HG02870 (cell line): ENCODE data around the gene FKBP9.
A peak's percentile ranks its signal among the peaks of the same experiment; 100 is the strongest.
"Not testable (repeated sequence)": the region's sequence is repeated elsewhere in the genome, so short reads cannot be mapped to it uniquely, and the experiment has no call there.

ENCODE experiments used
- ATAC-seq: cut with Tn5 transposase; IDR thresholded peaks from one replicate; pipeline ENCODE4 v1.9.1; 2021; ENCODE audit warnings: mild to moderate bottlenecking, moderate library complexity; ENCODE audit not compliant: unreplicated experiment

FKBP9 gene

DNA sequence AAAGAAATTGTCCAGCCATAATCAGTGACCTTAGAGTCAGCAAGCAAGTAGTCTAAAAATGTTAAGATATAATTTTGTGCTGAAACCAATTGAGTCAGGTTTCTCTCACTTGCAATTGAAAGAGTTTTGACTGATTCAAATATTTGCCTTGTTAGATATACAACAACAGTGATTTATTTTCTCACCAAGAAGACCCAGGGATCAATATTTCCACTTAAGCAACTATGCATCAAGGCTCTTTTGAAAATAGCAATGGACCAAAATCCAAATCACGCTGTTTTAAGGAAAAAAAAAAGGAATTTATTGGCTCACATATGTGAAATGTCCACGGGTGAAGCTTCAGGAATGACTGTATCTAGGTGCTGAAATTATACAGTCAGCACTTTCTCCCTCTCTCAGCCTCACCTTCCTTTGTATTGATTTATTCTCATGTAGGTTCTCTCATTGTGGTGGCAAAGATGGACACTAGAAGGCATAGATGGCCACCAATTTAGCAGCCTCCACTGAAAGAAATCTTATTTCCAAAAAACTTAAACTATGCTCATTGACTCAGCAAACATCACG, 9.7 kb upstream of the FKBP9 start:
- ATAC-seq = no peak

DNA sequence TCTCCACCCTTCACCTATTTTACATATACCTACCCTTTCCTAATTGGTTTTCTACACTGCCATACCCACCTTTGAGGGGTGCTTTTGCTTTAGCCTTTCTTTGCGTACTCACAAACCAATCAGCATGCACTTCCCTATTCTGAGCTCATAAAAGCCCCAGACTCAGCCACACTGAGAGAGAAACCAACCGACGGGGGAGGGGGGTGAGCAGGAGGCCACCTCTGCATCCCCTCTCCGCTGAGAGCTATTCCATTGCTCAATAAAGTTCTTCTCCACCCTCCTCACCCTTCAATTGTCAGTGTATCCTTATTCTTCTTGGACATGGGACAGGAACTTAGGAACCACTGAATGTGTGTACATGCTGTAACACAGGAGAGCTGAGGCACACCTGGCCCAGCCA, 9.0 kb upstream of the FKBP9 start:
- ATAC-seq = no peak

DNA sequence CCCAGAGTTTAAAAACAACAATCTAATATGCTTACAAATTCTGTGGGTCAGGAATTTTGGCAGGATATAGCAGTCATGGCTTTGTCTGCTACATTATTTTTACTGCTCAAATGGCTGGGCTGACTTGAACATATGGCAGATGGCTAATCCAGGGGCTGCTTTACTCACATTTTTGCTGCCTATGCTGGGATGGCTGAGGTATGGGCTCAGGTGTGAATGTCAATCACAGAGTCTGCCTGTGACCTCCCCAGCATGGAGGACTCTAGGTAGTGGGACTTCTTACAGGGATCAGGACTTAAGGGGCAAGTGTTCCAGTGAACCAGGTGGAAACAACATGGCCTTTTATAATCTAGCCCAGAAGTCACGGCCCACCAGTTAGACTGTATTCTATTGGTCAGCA, 4.4 kb upstream of the FKBP9 start:
- ATAC-seq = no peak

DNA sequence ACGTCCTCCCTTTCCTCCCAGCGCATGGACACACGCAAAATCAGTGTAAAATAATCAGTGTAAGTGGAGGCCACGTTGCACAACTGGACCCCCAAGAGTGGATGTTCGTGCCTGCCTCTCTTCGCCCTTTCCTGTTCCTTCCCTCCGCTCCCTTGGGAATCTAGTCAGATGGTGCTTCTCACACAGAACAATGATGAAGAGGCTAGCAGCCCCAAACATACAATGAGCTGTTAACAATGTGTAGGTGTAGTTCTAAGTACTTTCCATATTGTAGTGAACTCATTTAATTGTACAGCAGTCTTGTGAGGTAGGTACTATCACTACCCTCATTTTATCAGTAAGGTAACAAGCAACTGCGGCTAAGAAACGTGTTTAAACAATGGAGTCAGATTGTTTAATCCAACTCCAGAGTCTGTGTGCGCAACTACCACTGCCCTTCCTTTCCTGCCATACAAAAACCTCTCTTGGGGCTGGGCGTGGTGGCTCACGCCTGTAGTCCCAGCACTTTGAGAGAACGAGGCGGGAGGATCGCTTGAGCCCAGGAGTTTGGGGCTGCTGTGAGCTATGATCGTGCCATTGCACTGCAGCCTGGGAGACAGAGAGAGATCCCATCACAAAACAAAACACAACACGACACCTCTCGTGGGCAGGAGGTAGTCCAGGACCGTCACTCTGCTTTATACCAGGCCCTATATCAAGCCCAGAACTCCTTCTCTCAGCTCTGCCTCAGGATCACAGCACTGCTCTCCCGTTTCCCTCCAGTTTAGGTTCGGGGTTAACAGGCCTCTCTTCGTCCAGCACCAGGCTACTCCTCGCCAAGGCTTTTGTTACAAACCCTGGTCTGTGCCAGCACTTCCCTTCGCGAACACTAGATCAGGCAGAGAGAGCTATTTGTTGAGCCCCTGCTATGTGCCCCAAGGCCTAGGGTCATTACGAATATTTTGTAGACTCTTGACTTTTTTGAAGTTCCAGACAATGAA, 1.1 kb downstream of the FKBP9 start:
- no peak for ATAC-seq

DNA sequence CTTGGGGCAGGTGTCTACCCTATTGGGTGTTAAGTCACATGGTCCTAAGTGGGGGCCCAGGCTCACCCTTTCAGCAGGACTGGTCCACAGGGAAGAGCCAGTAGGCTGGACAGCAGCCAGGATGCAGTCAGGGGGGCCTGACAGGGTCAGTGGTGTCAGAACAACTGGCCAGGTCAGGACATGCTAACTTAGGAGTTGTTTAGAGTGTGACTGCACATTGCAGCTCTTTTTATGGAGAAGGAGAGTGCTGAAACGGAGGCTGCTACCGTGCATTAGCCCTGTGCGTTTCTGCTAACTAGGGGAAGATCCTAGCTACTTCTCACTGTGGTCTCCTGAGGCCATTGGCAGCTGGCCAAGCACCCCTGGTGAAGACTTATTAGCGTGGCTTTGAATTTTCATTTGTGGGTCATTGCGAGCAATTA, 6.7 kb downstream of the FKBP9 start:
- ATAC-seq = not testable (repeated sequence)

DNA sequence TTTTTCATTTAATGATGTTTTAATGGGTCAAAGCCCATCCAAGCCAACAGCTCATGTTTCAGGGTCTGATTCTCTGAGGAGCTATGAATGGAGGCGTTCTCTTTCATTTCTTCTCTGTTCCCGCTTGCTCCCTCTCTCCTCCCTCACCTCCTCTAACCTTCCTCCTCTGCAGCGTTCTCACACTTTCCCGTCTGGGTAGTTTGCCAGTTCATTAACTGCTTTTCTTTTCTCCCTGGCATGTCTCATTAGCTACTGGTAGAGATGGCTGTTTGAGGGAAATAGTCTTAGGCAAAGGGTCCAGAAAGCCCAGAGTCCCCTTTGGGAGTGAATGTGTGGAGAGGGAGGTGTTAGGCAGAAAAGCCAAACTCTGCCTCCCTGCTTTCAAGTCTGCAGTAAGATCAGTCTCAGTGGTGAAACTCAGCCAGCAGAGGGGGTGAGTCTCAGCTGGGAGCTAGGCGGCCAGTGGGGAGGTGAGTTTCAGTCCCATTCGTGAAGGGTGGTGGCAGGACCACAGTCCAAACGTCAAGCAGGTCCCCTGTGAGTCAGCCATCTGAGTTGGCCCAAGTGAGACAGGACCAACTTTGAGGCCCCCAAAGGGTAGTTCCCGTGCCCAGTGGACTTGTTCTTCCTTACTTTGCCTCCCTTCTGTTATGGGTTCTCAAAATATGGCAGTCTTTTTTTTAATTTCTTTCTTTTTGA, 7.4 kb downstream of the FKBP9 start:
- peak; percentile 98 for ATAC-seq

DNA sequence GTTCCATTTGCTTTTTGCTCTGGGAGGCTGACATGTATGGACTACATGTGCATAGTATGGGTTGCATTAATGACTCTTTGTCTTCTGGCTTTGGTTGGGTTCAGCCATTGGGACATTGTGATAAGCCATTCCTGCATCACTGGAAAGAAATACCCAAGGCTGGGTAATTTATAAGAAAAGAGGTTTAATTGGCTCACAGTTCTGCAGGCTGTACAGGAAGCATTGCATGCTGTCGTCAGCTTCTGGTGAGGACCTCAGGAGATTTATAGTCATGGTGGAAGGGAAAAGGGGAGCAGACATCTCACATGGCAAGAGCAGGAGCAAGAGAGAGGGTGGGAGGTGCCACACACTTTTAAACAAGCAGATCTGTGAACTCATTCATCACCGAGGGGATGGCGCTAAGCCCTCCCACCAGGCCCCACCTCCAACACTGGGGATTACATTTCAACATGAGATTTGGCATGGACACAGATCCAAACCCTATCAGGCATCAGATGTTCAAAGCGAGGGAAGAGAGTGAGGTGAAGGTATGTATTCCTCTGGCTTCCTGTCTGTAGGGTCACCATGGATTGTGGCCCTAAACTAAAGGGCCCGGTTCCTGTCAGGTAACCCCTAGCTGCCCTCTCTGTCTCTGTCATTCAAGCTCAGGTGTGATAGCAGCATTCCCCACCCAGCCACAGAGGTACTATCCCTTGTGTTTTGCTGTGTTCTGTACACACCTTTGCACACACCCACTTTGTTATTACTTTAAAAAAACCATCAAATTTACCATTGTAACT, 9.4 kb downstream of the FKBP9 start:
- ATAC-seq = not testable (repeated sequence)

DNA sequence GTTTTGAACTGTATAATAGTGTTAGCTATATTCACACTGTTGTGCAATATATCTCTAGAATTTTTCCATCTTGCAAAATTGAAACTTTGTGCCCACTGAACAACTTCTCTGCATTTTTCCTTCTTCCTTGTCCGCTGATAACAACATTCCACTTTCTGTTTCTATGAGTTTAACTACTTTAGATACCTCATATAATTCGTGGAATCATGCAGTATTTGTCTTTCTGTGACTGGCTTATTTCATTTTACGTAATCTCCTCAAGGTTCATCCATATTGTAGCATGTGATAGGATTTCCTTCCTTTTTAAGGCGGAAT, 10.0 kb downstream of the FKBP9 start:
- ATAC-seq = not testable (repeated sequence)

DNA sequence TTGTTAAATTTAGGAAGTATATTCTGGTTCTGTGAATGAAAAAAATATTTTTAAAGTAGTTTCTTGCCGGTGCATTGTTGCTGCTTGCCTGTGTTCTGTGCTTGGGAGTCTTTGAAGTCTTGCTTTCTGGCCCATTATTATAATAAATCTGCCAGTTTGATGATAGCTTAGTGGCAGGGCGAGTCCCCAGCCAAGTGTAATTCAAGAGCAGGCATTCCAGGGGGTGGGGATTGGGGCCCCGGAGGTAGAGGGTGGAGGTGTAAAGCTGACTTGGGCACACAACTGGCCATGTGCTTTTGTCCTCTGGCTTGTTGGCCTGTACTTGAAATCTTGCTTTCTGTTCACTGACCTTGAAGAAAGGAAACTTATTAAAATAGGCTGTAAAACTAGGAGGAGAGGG, 14.7 kb downstream of the FKBP9 start:
- ATAC-seq = not testable (repeated sequence)

DNA sequence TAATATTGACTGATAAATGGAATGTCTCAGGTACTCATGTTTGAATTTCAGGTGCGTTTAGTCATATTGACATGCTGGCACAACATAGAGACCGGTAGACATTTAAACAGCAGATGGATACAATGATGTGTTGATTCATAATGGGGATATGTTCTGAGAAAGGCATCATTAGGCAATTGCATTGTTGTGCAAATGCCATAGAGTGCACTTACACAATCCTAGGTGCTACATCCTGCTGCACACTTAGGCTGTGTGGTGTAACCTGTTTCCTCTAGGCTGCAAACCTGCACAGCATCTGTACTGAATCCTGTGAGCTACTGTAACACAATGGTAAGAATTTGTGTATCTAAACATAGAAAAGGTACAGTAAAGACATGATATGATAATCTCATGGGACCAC, 19.9 kb downstream of the FKBP9 start:
- not testable (repeated sequence) for ATAC-seq

DNA sequence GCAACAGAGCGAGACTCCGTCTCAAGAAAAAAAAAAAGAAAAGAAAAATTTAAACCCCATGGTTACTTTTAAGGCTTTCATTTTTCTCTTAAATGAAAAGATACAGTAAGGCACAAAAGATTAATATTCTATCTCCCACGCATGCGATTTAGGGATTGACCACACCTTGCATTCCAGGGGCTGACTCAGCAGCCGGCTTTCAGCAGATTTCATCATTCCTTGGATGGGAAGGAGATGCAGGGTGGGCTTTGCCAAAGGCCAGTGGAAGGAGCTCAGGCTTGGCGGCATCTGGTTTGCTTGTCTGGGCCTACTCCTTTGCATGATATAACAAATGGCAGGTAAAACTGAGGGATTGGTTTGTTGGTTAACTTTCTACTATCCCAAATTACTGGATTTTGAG, 22.0 kb downstream of the FKBP9 start:
- not testable (repeated sequence) for ATAC-seq

DNA sequence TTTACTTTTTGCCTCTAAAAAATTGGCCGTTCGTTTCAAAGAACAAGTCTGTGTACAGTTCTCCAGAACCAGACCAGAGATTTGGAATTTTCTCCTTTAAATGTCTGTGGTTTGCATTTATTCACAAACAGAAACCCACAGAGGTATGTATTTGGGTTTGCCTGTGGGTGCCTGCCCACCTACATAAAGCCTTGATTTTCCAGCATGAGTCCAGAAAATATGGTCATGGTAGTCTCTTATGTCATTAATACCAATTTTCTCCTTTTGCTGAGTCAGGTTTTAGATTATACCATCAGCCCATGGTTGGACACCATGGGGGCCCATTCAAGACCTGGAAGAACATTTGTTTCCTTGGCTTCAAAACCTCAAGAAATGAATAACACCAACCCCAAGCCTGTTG, 22.7 kb downstream of the FKBP9 start:
- ATAC-seq = not testable (repeated sequence)

DNA sequence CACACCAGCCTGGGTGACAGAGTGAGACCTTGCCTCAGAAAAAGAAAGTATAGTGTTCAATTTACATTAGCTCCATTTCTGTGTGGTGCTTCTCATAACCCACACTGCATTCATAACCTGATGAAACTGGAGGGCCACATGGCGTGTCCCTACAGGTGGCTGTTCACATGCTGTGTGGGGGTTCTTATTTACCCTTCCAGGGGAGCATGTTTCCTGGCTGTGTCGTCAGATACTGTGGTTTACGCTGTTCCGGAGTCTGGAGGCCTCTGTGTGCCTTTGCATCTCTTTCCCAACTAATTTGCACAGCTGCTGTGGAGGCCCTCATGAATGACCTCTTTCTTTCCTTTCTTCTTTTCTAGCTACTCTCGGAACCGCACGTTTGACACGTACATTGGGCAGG, 30.9 kb downstream of the FKBP9 start:
- ATAC-seq = peak; percentile 60

DNA sequence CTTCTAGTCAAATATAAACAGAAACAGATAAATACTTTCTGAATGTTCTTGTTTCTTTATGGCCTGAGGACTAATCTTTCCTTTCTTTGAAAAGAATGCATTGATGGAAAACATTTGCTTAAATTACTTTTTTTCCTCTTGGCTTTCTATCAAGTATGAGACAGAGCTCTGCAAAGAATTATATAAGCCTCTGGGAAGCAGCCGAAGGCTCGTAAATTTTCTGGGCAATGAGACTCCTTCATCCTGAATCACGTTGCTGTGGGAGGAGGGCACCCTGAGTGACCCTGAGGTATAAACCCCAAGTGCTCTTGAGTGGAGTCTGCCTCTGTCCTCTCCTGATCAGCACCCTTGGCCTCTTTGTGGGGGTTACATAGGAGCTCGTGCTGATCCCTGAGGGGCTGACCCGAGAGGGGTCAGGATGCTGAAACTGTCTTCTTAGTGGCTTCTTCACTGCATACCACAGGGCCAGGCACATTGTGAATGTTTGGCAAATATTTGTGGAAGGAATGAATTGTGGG, 33.9 kb downstream of the FKBP9 start:
- not testable (repeated sequence) for ATAC-seq

DNA sequence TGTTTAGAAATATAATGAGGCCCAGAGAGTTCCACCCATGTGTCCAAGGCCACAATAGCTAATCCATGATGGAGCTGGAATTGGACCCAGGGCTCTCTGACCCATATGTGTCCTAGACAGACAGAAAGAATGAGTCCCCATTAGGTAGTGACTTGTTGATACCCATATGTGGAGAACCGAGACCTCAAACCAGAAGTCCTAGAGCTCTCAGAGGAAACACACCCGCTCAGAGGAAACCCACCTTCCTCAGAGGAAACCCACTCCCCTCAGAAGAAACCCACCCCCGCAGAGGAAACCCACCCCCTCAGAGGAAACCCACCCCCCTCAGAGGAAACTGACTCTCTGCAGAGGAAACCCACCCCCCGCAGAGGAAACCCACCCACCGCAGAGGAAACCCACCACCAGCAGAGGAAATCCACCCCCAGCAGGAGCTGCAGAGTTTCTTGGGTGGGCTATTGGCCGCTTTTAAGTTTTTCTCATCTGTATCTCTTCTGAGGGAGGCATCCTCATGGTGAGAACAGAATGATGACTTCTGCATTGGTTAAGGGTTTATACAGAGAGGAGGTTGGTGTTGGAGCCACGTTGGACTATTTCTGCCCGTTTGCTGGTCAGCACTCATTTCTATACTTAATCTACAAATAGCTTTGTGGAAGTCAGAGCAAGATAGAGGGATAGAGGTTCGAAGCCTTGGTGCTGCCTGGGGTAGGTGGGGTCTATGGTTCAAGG, 34.9 kb downstream of the FKBP9 start:
- ATAC-seq = not testable (repeated sequence)

DNA sequence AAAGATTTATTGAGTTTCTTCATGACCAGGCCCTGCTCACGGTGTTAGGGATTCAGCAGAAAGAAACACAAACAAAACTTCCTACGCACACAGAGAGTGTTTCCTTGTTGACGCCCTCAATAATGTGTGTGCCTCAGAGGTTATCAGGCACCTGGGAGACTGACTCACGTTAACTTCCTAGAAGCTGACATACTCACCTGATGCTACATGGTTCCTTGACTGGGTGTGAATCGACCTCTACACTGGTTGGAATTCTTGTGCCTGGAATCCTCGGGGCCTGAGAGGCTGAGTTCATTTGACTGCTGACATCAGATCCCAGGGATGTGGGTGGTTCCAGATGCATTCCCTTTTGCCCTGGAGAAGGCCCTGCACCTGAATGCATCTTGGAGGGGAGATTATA, 35.5 kb downstream of the FKBP9 start:
- ATAC-seq = not testable (repeated sequence)

DNA sequence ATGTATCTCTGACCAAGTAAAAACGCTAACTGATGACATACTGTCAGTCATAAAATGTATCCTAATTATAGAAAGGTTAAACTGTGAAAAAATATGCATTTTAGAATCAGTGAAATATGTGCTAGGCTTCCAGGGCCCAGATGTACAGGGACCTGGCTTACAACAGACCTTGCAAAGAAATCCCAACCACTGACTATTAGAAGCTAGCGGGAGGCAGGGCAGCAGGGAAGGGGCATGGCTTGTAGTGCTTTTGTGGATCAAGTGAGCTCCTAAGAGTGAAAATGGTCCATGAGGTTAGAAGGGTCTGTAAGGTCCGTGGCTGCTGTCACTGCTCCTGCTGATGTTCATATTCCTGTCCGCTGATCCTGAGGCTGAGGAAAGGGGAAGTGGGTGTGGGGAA, 40.7 kb downstream of the FKBP9 start:
- ATAC-seq = peak; percentile 19

DNA sequence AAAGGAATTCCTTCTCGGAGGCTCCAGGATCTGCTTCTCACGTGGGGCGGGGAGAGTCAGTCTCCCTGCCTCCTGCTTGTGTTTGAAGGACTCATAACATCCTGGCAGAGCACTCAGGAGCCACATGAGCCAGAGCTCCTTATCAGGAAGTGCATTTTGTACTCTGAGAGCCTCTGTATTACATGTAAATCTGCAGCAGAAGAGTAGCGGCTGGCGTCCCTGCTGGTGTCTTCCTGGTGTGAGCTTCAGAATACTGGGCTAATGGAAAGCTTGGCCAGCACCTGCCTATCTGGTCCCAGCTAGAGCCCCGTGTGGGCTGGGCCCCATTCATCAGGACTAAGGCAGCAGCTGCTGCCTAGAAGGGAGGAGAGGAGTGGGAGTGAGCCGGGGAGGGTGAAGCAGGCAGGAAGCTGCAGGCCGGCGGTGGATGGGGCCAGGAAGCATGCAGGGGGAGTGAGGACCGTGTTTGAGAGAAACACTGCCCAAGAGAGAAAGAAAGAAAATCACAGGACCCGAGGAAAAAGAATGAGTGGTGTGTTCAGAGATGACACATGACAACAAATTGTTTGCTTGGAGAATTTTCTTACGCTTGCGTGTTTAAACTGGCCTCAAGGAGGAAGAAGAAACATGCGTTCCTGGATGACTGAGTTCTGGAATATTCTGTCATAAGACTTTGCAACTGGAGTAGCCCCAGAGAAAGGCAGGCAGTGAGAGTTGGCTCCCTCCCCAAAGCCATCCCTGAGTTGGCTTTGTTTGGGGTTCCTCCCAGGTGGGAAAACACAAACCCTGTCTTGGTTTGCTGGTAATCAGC, 41.3 kb downstream of the FKBP9 start:
- ATAC-seq = peak; percentile 67

DNA sequence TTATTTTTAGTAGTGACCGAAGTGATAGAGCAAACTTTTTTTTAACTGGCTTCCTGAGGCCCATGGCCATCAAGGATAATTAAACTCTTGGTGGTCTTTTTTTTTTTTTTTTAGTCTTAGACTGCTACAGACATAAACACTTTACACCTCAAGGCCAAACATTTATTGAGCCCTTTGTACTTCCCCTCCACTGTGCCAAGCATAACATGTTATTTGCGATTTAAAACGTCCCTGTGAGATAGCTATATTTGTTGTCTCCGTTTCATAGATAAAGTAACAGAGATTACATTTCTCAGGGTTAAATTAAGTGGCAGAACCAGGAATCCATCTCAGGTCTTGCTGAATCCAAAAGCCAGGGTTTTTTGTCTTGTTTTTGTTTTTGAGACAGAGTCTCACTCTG, 42.1 kb downstream of the FKBP9 start:
- not testable (repeated sequence) for ATAC-seq
